Upper lobe of right lung (tissue), 1 donor: Measurements from ENCODE around the gene PGGHG. TPM values are rescaled to one million over a fixed set of nuclear protein-coding genes. Genes with fewer than 3 reads are reported as not detected.
A peak's percentile ranks its signal among the peaks of the same experiment; 100 is the strongest.
"Not testable (repeated sequence)": the region's sequence is repeated elsewhere in the genome, so short reads cannot be mapped to it uniquely, and the experiment has no call there.

Experiments used
- ATAC-seq: fragments of 200-7000 bp; cut with Tn5 transposase; one replicate; pipeline ENCODE4 v1.9.1; 2020; ENCODE audit warnings: mild to moderate bottlenecking, moderate library complexity
- DNase-seq: peaks from one replicate; pipeline ENCODE4 v3.0.0-alpha.2; 2020
- H3K27ac ChIP-seq: fragments of 200-600 bp; one replicate; pipeline ENCODE4 v1.8.0; 2022
- H3K27me3 ChIP-seq: fragments of 200-600 bp; one replicate; pipeline ENCODE4 v1.8.0; 2022; ENCODE audit warnings: mild to moderate bottlenecking
- H3K36me3 ChIP-seq: fragments of 200-600 bp; one replicate; pipeline ENCODE4 v1.8.0; 2022
- H3K4me1 ChIP-seq: fragments of 200-600 bp; one replicate; pipeline ENCODE4 v1.8.0; 2022
- H3K4me3 ChIP-seq: fragments of 200-600 bp; one replicate; pipeline ENCODE4 v1.8.0; 2022; ENCODE audit warnings: mild to moderate bottlenecking
- H3K9me3 ChIP-seq: fragments of 200-600 bp; one replicate; pipeline ENCODE4 v1.8.0; 2022
- intact Hi-C: fragments of 100-400 bp; cut with DNase I; formaldehyde crosslinking; loops from one replicate; pipeline ENCODE4 v1.11.0; 2022
- total RNA-seq: library from RNA; stranded (reverse); fragmentation: NEBNext Ultra II Directional; extraction: Animal tissue kit (Norgen Biotek cat#: 25700); gene quantifications from one replicate; pipeline ENCODE4 v1.2.1, GENCODE V29; 2021
- TF ChIP-seq, protein P1 (sequence below): fragments of 200-600 bp; IDR thresholded peaks from one replicate; pipeline ENCODE4 v1.8.0; 2022; ENCODE audit warnings: antibody characterized with exemption
- donor health status: DM: no; HTN: yes; CAD: no; lungs with severe emphysema.

PGGHG gene
- total RNA-seq, 1 donor from 2014 or later = 105 TPM

DNA sequence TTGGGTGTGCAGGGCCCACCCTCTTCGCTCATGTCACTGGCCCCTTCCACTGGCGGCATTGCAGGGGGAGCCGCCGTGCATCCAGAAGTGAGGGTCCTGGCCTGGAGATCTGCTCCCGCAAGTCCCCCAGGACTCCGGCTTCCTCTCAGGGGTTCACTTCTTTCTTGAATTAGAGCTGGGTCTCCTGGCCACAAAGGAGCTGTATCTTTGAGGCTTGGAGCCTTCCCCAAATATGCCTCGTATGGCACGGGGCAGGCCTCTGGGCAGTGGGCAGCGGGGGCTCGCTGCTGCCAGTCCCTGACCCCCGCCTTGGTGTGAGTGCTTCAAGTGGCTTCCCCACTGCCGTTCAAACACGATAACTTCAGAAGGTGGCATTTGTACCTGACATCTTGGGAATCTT is 39.1 kb downstream of the PGGHG start:
- intact Hi-C loops = no loop called here
- TF ChIP-seq, protein P1, sequence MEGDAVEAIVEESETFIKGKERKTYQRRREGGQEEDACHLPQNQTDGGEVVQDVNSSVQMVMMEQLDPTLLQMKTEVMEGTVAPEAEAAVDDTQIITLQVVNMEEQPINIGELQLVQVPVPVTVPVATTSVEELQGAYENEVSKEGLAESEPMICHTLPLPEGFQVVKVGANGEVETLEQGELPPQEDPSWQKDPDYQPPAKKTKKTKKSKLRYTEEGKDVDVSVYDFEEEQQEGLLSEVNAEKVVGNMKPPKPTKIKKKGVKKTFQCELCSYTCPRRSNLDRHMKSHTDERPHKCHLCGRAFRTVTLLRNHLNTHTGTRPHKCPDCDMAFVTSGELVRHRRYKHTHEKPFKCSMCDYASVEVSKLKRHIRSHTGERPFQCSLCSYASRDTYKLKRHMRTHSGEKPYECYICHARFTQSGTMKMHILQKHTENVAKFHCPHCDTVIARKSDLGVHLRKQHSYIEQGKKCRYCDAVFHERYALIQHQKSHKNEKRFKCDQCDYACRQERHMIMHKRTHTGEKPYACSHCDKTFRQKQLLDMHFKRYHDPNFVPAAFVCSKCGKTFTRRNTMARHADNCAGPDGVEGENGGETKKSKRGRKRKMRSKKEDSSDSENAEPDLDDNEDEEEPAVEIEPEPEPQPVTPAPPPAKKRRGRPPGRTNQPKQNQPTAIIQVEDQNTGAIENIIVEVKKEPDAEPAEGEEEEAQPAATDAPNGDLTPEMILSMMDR = no peak
- Histone ChIP-seq H3K27ac (peak overlapping the region; percentile 87), H3K27me3 (no peaks in the 10 kb centered on the region), H3K4me1 (peaks cover 40% of the 10 kb centered on the region), H3K4me3 (no peak overlapping the region), H3K9me3 (no peaks in the 10 kb centered on the region), H3K36me3 (no peaks in the 10 kb centered on the region)
- DNase-seq (peak; percentile 50), ATAC-seq (no peak)

GRCh38 chr11:328516-329100 is 39.7 kb downstream of the PGGHG start:
- intact Hi-C loops, H3K27ac ChIP-seq, H3K27me3 ChIP-seq, ATAC-seq, H3K4me3 ChIP-seq, H3K36me3 ChIP-seq, H3K9me3 ChIP-seq: not testable (repeated sequence)
- DNase-seq = peak; percentile 18
- H3K4me1 ChIP-seq = peaks cover 40% of the 10 kb centered on the region

DNA sequence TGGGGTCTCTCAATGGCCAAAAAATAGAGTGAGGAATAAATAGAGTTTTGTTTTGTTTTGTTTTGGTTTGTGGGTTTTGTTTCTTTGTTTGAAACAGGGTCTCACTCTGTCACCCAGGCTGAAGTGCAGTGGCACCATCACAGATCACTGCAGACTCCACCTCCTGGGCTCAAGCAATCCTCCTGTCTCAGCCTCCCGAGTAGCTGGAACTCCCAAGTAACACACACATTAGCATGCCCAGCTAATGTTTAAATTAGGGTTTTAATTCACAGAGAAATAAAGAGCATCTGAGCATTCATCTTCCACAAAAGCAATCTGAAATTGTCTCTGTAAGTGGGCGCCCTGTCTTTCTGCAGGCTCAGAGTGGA is 40.9 kb downstream of the PGGHG start:
- intact Hi-C loops = no loop called here
- Histone ChIP-seq H3K27me3 (no peaks in the 10 kb centered on the region), H3K9me3 (no peaks in the 10 kb centered on the region), H3K36me3 (no peaks in the 10 kb centered on the region), H3K4me3 (no peak overlapping the region), H3K4me1 (peaks cover 31% of the 10 kb centered on the region), H3K27ac (no peak overlapping the region)
- ATAC-seq = no peak
- no peak for DNase-seq
- TF ChIP-seq, protein P1 = no peak

- H3K4me1 ChIP-seq = peaks cover 30% of the 10 kb centered on the region
- ATAC-seq = no peak
- H3K27me3 ChIP-seq = no peaks in the 10 kb centered on the region
- H3K27ac ChIP-seq = no peak overlapping the region
- H3K9me3 ChIP-seq = no peaks in the 10 kb centered on the region
- H3K36me3 ChIP-seq = no peaks in the 10 kb centered on the region
- H3K4me3 ChIP-seq = no peak overlapping the region
- intact Hi-C loops = no loop called here
- peak; percentile 60 for DNase-seq
- TF ChIP-seq, protein P1 = no peak
Measured at GRCh38 chr11:330307-330693, 41.4 kb downstream of the PGGHG start.

DNA sequence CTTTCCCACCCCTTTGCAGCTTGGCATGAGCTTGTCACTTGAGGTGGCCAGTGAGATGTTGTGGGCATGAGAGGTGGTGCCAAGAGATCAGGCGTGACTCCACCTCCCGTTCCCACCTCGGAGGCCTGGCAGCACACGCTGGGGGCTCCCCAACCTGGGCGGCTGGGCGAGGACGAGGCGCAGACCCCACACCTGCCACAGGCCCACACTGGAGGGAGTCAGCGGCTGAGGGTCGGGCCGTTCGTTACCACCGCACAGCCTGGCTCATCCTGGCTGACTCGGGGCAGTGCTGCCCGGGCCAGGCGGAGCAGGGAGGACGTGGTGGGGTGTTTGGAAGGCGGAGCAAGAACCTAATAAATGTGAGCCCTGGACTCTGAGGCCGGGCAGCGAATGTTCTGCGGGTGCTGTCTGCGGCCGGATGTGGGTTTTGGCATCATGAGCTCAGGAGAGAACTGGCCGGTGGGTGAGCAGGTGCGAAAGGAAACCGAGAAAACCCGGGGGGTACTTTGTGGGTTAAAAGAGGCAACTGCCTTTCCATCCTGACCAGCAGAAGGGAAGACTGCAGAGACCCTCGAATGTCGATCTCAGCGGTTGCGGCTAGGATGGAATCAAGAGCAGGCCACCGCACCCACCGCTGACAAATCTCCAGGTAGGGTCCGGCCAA is 41.9 kb downstream of the PGGHG start:
- no peak for ATAC-seq
- Histone ChIP-seq H3K36me3 (no peaks in the 10 kb centered on the region), H3K27ac (no peak overlapping the region), H3K4me1 (peaks cover 29% of the 10 kb centered on the region), H3K27me3 (no peaks in the 10 kb centered on the region), H3K4me3 (no peak overlapping the region), H3K9me3 (no peaks in the 10 kb centered on the region)
- TF ChIP-seq, protein P1 = no peak
- peak; percentile 61 for DNase-seq
- intact Hi-C loops = no loop called here

DNA sequence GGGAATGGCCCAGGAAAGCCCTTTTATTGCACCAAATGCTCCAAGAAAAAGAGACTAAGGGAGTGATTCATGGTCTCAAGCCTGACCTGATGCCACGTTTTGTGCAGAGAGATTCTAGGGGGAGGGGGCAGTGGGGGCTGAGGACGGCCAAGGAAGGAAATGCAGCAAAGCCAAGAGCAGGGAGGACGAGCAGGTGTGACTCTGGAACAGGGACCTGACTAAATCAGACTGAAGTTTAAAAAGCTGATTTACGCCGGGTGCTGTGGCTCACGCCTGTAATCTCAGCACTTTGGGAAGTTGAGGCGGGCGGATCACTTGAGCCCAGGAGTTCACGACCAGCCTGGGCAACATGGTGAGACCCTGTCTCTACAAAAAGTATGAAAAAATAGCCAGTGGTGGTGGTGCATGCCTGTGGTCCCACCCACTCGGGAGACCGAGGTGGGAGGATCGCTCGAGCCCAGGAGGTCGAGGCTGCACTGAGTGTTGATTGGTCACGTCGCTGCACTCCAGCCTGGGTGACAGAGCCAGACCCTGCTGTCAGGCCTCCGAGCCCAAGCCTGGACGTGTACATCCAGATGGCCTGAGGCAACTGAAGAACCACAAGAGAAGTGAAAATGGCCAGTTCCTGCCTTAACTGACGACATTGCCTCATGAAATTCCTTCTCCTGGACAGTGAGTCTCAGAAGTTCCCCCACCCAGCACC is 42.6 kb downstream of the PGGHG start:
- ATAC-seq (no peak), DNase-seq (peak; percentile 28)
- TF ChIP-seq, protein P1 = no peak
- H3K4me3 ChIP-seq = no peak overlapping the region
- H3K27ac ChIP-seq = no peak overlapping the region
- H3K4me1 ChIP-seq = peaks cover 29% of the 10 kb centered on the region
- no peaks in the 10 kb centered on the region for H3K36me3 ChIP-seq
- no peaks in the 10 kb centered on the region for H3K27me3 ChIP-seq
- intact Hi-C loops = no loop called here
- no peaks in the 10 kb centered on the region for H3K9me3 ChIP-seq
